GM12801 (cell line): ENCODE results near the gene PSMA1.

Experiments
- TF ChIP-seq, protein P1 (sequence below): IDR thresholded peaks from one replicate; pipeline ENCODE4 v1.5.1; 2011; ENCODE audit warnings: control low read depth; ENCODE audit not compliant: insufficient read length; ENCODE audit errors: extremely low read depth

Gene PSMA1

GRCh38 chr11:14519917-14520746 lies at the start of gene PSMA1:
Gene PSMA1, minus strand, starts transcription at chr11:14520386. Its CDS starts 87 bp downstream, at chr11:14520299.
- TF ChIP-seq, protein P1, sequence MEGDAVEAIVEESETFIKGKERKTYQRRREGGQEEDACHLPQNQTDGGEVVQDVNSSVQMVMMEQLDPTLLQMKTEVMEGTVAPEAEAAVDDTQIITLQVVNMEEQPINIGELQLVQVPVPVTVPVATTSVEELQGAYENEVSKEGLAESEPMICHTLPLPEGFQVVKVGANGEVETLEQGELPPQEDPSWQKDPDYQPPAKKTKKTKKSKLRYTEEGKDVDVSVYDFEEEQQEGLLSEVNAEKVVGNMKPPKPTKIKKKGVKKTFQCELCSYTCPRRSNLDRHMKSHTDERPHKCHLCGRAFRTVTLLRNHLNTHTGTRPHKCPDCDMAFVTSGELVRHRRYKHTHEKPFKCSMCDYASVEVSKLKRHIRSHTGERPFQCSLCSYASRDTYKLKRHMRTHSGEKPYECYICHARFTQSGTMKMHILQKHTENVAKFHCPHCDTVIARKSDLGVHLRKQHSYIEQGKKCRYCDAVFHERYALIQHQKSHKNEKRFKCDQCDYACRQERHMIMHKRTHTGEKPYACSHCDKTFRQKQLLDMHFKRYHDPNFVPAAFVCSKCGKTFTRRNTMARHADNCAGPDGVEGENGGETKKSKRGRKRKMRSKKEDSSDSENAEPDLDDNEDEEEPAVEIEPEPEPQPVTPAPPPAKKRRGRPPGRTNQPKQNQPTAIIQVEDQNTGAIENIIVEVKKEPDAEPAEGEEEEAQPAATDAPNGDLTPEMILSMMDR, result no peak

DNA sequence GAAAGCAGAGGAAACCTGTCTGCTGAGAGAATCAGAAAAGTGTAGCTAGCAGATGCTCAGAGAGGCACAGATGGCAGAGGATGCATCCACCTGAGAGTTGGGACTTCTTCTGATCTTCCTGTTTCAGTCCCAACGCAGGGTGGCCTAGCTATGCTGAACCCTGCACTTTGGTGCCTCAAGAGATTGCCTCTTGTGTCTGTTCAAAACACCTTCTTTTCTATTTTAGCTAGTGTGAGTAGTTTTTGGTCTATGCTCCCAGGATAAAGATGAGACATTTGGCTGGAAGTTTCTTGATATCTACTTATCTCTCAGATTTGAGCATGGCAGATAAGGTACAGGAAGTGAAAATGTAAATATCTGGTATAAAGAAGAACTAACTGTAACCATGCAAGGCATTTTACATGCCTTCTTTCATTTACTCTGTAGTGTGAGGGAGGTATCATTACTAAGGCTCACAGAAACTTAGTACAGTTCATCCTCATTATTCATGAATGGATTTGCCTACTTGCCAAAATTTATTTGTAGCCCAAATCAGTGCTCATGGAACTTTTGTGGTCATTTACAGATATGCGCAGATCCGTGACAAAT lies 47.0 kb upstream of the PSMA1 start:
- TF ChIP-seq, protein P1, result no peak

DNA sequence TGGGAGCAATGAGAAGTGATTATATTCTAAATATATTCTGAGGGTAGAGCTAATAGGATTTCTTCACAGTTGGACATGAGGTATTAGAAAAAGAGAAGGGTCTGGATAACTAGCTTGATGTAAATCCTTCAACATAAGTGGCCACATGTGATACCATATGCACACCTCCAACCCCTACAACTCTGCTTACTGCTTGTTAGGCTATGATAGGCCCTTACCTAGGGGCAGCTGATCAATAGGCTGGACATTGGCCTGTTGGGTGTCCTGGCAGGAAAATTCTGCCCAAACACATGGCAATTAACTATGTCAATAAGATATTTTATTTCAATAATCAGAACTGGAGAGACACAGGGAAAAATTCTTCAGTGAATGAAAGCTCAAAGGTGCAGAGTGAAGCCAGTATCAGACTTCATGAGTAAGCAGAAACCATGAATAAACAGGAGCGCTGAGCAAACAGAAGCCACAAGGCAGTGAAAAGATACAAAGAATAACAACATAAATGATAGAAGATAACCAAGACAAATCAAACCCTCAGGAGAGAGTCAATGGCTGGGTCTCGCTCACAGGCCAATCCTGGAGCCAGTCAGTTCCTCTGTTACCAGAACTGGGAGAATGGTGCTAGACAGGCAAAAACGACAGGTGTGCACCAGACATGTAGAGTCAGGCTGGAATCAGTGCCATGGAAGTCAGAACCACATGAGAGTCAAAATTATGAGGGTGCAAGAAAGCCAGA lies 46.3 kb upstream of the PSMA1 start:
- TF ChIP-seq, protein P1, result no peak

DNA sequence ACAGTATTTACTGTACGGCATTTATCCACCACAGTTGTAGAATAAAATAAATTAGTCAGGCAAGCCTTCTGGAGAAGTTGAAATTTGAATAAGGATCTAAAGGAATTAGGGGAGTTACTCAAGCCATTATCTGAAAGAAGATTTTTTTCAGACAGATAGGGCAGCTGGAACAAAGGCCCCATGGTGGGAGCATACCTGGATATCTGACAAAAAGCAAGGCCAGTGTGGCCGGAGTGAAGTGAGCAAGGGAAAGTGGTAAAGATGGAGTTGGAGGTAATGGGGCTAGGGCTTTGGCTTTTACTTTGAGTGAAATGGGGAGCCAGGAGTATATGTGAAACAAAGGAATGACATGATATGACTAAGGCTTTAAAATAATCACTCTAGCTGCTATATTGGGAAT lies 45.7 kb upstream of the PSMA1 start:
- TF ChIP-seq, protein P1, result no peak

GRCh38 chr11:14555818-14556217 lies 35.6 kb upstream of the PSMA1 start:
- TF ChIP-seq, protein P1, result no peak

DNA sequence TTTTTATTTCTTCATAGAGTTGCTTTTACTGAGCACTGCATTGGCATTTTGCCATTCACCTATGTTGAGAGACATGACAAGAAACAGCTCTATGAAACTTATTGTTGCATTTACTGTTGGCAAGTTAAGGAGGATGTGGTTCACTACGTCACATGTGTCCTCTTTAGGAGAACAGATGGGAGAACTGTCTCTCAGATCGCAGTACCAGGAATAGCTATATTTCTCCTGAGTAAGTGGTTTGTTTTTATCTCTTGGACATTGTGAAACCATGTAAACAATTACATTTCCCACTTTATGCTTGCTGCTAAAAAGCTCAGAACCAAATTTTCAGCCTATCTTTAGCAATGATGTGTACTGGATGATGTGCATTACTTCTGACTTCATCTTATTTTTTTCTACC lies 34.8 kb upstream of the PSMA1 start:
- TF ChIP-seq, protein P1, result no peak

GRCh38 chr11:14552089-14552488 lies 31.9 kb upstream of the PSMA1 start:
- TF ChIP-seq, protein P1, result no peak
